Mucosa of rectum (tissue), 2 donors: Measurements from ENCODE around the gene PMM1.
"Not testable (repeated sequence)": the region's sequence is repeated elsewhere in the genome, so short reads cannot be mapped to it uniquely, and the experiment has no call there.

Experiments used
- H3K27ac ChIP-seq, 2 donors: one replicate each; pipeline ENCODE4 v1.7.0; 2013; ENCODE audit warnings: inconsistent platforms in 2 of 2, low read depth in 2 of 2, low read length in 2 of 2
- H3K27me3 ChIP-seq, 2 donors: one replicate each; pipeline ENCODE4 v1.7.0; 2013; ENCODE audit warnings: low read length in 2 of 2; ENCODE audit not compliant: control insufficient read depth in 2 of 2, insufficient read depth in 2 of 2
- H3K36me3 ChIP-seq, 2 donors: one replicate each; pipeline ENCODE4 v1.7.0; 2013; ENCODE audit warnings: low read length in 2 of 2; ENCODE audit not compliant: control insufficient read depth in 2 of 2, insufficient read depth in 2 of 2
- H3K4me1 ChIP-seq, 2 donors: one replicate each; pipeline ENCODE4 v1.7.0; 2013; ENCODE audit warnings: low read length in 2 of 2, mild to moderate bottlenecking in 1 of 2; ENCODE audit not compliant: control insufficient read depth in 2 of 2, insufficient read depth in 2 of 2
- H3K4me3 ChIP-seq, 2 donors: one replicate each; pipeline ENCODE4 v1.7.0; 2013; ENCODE audit warnings: low read length in 2 of 2
- H3K9ac ChIP-seq, 2 donors: one replicate each; pipeline ENCODE4 v1.7.0; 2013; ENCODE audit warnings: low read length in 2 of 2, low read depth in 1 of 2, mild to moderate bottlenecking in 1 of 2
- H3K9me3 ChIP-seq, 2 donors: one replicate each; pipeline ENCODE4 v1.7.0; 2013; ENCODE audit warnings: low read length in 2 of 2; ENCODE audit not compliant: control insufficient read depth in 2 of 2
- donor health status: healthy.
- donor health status: Normal muscosa, but diverticular disease.

The PMM1 gene

GRCh38 chr22:41589391-41590241, at the start of gene PMM1:
Gene PMM1 (minus strand): TSS chr22:41589840. CDS start chr22:41589805, 35 bp downstream.
- Histone ChIP-seq H3K27ac (peak within 1 kb of the TSS; percentile 73 to 80), H3K27me3 (no peaks in the 10 kb centered on the region), H3K9me3 (no peaks in the 10 kb centered on the region), H3K4me3 (peak within 1 kb of the TSS; percentile 82 to 89), H3K4me1 (peaks cover 6 to 11% of the 10 kb centered on the region in 2 donors), H3K9ac (peak within 1 kb of the TSS; percentile 94 to 97), H3K36me3 (peaks cover 4 to 8% of the 10 kb centered on the region in 2 donors)

- Histone ChIP-seq H3K36me3 (peaks cover 65 to 82% of the 10 kb centered on the region in 2 donors), H3K9ac (no peak overlapping the region), H3K4me1 (no peaks in the 10 kb centered on the region)
Observed at GRCh38 chr22:41638748-41639147, 49.1 kb upstream of the PMM1 start.

GRCh38 chr22:41638124-41638523, 48.5 kb upstream of the PMM1 start:
- Histone ChIP-seq H3K9ac (no peak overlapping the region), H3K9me3 (no peaks in the 10 kb centered on the region), H3K27me3 (no peaks in the 10 kb centered on the region), H3K4me3 (no peak overlapping the region), H3K27ac (no peak overlapping the region), H3K36me3 (peaks cover 65 to 83% of the 10 kb centered on the region in 2 donors), H3K4me1 (no peaks in the 10 kb centered on the region)

More at GRCh38 chr22:41638748-41639147, 49.1 kb upstream of the PMM1 start:
- no peak overlapping the region for H3K27ac ChIP-seq
- H3K27me3 ChIP-seq: no peaks in the 10 kb centered on the region
- no peak overlapping the region for H3K4me3 ChIP-seq
- H3K9me3 ChIP-seq: no peaks in the 10 kb centered on the region

DNA sequence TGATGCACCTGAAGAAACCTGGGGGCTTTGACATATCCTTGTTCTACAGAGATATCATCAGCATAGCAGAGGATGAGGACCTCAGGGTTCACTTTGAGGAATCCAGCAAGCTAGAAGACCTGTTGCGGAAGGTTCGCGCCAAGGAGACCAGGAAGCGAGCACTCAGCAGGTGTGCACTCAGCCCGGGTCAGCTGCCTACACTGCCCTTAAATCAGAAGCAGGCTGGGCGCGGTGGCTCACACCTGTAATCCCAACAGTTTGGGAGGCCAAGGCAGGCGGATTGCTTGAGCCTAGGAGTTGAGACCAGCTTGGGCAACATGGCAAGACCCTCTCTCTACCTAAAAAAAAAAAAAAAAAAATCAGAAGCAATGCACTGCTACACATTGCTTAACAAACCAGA, 48.0 kb upstream of the PMM1 start:
- not testable (repeated sequence) for H3K27me3 ChIP-seq, H3K27ac ChIP-seq, H3K9ac ChIP-seq, H3K9me3 ChIP-seq, H3K4me3 ChIP-seq, H3K4me1 ChIP-seq
- peaks cover 62 to 79% of the 10 kb centered on the region in 2 donors for H3K36me3 ChIP-seq

GRCh38 chr22:41636467-41636866, 46.8 kb upstream of the PMM1 start:
- no peak overlapping the region for H3K27ac ChIP-seq
- no peaks in the 10 kb centered on the region for H3K4me1 ChIP-seq
- H3K4me3 ChIP-seq: no peak overlapping the region
- H3K36me3 ChIP-seq: peaks cover 51 to 71% of the 10 kb centered on the region in 2 donors
- no peaks in the 10 kb centered on the region for H3K9me3 ChIP-seq
- H3K27me3 ChIP-seq: no peaks in the 10 kb centered on the region
- H3K9ac ChIP-seq: no peak overlapping the region

DNA sequence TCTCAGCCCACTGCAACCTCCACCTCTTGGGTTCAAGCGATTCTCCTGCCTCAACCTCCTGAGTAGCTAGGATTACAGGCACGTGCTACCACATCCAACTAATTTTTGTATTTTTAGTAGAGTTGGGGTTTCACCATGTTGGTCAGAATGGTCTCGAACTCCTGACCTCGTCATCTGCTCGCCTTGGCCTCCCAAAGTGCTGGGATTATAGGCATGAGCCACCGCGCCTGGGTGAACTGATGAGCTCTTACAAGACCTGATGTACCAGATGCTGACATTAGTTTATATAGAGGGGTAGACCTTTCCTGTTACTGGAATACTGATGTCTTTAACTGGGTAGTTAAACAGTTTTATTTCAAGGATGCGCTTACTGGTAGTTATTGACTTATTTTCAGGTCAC, 45.0 kb upstream of the PMM1 start:
- H3K4me1 ChIP-seq, H3K9ac ChIP-seq, H3K4me3 ChIP-seq, H3K27me3 ChIP-seq, H3K9me3 ChIP-seq, H3K27ac ChIP-seq: not testable (repeated sequence)
- peaks cover 43 to 64% of the 10 kb centered on the region in 2 donors for H3K36me3 ChIP-seq

DNA sequence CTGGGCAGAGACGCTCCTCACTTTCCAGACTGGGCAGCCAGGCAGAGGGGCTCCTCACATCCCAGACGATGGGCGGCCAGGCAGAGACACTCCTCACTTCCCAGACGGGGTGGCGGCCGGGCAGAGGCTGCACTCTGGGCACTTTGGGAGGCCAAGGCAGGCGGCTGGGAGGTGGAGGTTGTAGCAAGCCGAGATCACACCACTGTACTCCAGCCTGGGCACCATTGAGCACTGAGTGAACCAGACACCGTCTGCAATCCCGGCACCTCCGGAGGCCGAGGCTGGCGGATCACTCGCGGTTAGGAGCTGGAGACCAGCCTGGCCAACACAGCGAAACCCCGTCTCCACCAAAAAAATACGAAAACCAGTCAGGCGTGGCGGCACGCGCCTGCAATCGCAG, 42.0 kb upstream of the PMM1 start:
- not testable (repeated sequence) for H3K4me1 ChIP-seq, H3K27ac ChIP-seq, H3K9ac ChIP-seq, H3K27me3 ChIP-seq, H3K9me3 ChIP-seq, H3K4me3 ChIP-seq
- peaks cover 42 to 62% of the 10 kb centered on the region in 2 donors for H3K36me3 ChIP-seq

DNA sequence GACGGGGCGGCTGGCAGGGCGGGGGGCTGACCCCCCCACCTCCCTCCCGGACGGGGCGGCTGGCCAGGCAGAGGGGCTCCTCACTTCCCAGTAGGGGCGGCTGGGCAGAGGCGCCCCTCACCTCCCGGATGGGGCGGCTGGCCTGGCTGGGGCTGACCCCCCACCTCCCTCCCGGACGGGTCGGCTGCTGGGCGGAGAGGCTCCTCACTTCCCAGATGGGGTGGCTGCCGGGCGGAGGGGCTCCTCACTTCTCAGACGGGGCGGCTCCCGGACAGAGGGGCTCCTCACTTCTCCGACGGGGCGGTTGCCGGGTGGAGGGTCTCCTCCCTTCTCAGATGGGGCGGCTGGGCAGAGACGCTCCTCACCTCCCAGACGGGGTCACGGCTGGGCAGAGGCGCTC, 41.5 kb upstream of the PMM1 start:
- not testable (repeated sequence) for H3K27me3 ChIP-seq, H3K4me3 ChIP-seq, H3K9ac ChIP-seq, H3K27ac ChIP-seq, H3K9me3 ChIP-seq, H3K4me1 ChIP-seq
- H3K36me3 ChIP-seq: peaks cover 37 to 57% of the 10 kb centered on the region in 2 donors

DNA sequence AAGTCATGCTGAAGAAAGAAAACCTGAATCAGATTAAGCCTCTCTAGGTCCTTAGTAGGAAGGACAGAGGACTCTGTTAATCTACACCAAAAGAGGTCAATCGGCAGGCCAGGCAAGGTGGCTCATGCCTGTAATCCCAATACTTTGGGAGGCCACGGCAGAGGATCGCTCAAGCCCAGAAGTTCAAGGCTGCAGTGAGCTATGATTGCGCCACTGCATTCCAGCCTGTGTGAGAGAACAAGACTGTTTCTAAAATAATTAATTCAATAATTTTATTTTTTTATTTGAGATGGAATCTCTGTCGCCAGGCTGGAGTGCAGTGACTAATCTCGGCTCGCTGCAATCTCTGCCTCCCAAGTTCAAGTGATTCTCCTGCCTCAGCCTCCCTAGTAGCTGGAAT, 35.9 kb upstream of the PMM1 start:
- Histone ChIP-seq H3K36me3 (peaks cover 29 to 48% of the 10 kb centered on the region in 2 donors), H3K27ac (no peak overlapping the region), H3K9me3 (no peaks in the 10 kb centered on the region), H3K27me3 (no peaks in the 10 kb centered on the region), H3K4me3 (no peak overlapping the region), H3K9ac (no peak overlapping the region), H3K4me1 (peaks cover 8 to 9% of the 10 kb centered on the region in 2 donors)

GRCh38 chr22:41621911-41622179, 32.2 kb upstream of the PMM1 start:
- Histone ChIP-seq H3K36me3 (peaks cover 7 to 19% of the 10 kb centered on the region in 2 donors), H3K9me3 (no peaks in the 10 kb centered on the region), H3K4me3 (peak overlapping the region; percentile 87 to 99), H3K27me3 (no peaks in the 10 kb centered on the region), H3K4me1 (peaks cover 20 to 25% of the 10 kb centered on the region in 2 donors), H3K27ac (peak overlapping the region; percentile 98), H3K9ac (peak overlapping the region; percentile 81 to 97)
